NCI-H2227 (cell line): ENCODE measurements around the gene UCN.
"Not testable (repeated sequence)": the region's sequence is repeated elsewhere in the genome, so short reads cannot be mapped to it uniquely, and the experiment has no call there.

ENCODE experiments used
- DNase-seq: peaks from one replicate; lab custom pipeline; 2025; ENCODE audit not compliant: unreplicated experiment; lab: John Stamatoyannopoulos, UW

Gene UCN

GRCh38 chr2:27308359-27308881 lies at the start of gene UCN:
TSS of gene UCN (minus strand) at chr2:27308445. CDS start at chr2:27307895, 550 bp downstream.
- DNase-seq, result peak; percentile 67

GRCh38 chr2:27356382-27357181 lies 48.3 kb upstream of the UCN start, which contains the start of gene GTF3C2:
TSS of gene GTF3C2 (minus strand) at chr2:27356764. CDS start at chr2:27343554, 13,210 bp downstream.
- peak; percentile 98 for DNase-seq

GRCh38 chr2:27356056-27356381 lies 47.8 kb upstream of the UCN start:
- DNase-seq, result peak; percentile 71

GRCh38 chr2:27354597-27354927 lies 46.3 kb upstream of the UCN start:
- DNase-seq, result no peak

- DNase-seq, result no peak
Observed at GRCh38 chr2:27353762-27354596, 45.7 kb upstream of the UCN start.

- DNase-seq, result not testable (repeated sequence)
Observed at GRCh38 chr2:27353386-27353761, 45.1 kb upstream of the UCN start.

- DNase-seq, result no peak
Observed at GRCh38 chr2:27351802-27352598, 43.8 kb upstream of the UCN start.

GRCh38 chr2:27350106-27350693 lies 42.0 kb upstream of the UCN start:
- DNase-seq, result no peak

GRCh38 chr2:27347641-27348040 lies 39.4 kb upstream of the UCN start:
- no peak for DNase-seq

GRCh38 chr2:27336173-27336572 lies 27.9 kb upstream of the UCN start:
- no peak for DNase-seq

GRCh38 chr2:27335311-27335710 lies 27.1 kb upstream of the UCN start:
- DNase-seq, result no peak

GRCh38 chr2:27324720-27325119 lies 16.5 kb upstream of the UCN start:
- no peak for DNase-seq

GRCh38 chr2:27323596-27324285 lies 15.5 kb upstream of the UCN start:
- DNase-seq, result peak; percentile 23

GRCh38 chr2:27322766-27323595 lies 14.7 kb upstream of the UCN start, which contains the start of gene MPV17:
TSS of gene MPV17 (minus strand) at chr2:27323097. CDS start at chr2:27322517, 580 bp downstream.
- peak; percentile 94 for DNase-seq

- no peak for DNase-seq
Observed at GRCh38 chr2:27322301-27322765, 14.1 kb upstream of the UCN start.

GRCh38 chr2:27320958-27321543 lies 12.8 kb upstream of the UCN start:
- peak; percentile 35 for DNase-seq

- DNase-seq, result not testable (repeated sequence)
Observed at GRCh38 chr2:27319839-27320238, 11.6 kb upstream of the UCN start.

GRCh38 chr2:27316655-27317412 lies 8.6 kb upstream of the UCN start:
- DNase-seq, result peak; percentile 32
